DMS53 (cell line): ENCODE data around the gene UTS2.

Experiments
- DNase-seq: peaks from one replicate; lab custom pipeline; 2025; lab: John Stamatoyannopoulos, UW

UTS2 gene

GRCh38 chr1:7852804-7853683 lies at the start of gene UTS2:
UTS2 (minus strand) TSS chr1:7853065; CDS start chr1:7853003, 62 bp downstream.
- DNase-seq: no peak

GRCh38 chr1:7899741-7900140 lies 46.9 kb upstream of the UTS2 start:
- DNase-seq: peak; percentile 29

- DNase-seq: no peak
These were observed 46.1 kb upstream of the UTS2 start for GRCh38 chr1:7898962-7899361.

- DNase-seq: no peak
These were observed 44.1 kb upstream of the UTS2 start for GRCh38 chr1:7896994-7897393.

GRCh38 chr1:7893529-7894180 lies 40.8 kb upstream of the UTS2 start:
- DNase-seq: no peak

GRCh38 chr1:7891804-7892203 lies 38.9 kb upstream of the UTS2 start:
- DNase-seq: no peak

GRCh38 chr1:7890853-7891252 lies 38.0 kb upstream of the UTS2 start:
- DNase-seq: no peak

- DNase-seq: no peak
These were observed 35.6 kb upstream of the UTS2 start for GRCh38 chr1:7888248-7889081.

- DNase-seq: no peak
These were observed 33.5 kb upstream of the UTS2 start for GRCh38 chr1:7886405-7886745.

- DNase-seq: peak; percentile 61
These were observed 32.9 kb upstream of the UTS2 start for GRCh38 chr1:7885513-7886404.

GRCh38 chr1:7884757-7885156 lies 31.9 kb upstream of the UTS2 start:
- DNase-seq: no peak

- DNase-seq: no peak
These were observed 26.4 kb upstream of the UTS2 start for GRCh38 chr1:7879228-7879627.

GRCh38 chr1:7878027-7878426 lies 25.2 kb upstream of the UTS2 start:
- DNase-seq: no peak

- no peak for DNase-seq
These were observed 21.2 kb upstream of the UTS2 start for GRCh38 chr1:7873801-7874795.

GRCh38 chr1:7871136-7871535 lies 18.3 kb upstream of the UTS2 start:
- no peak for DNase-seq

- no peak for DNase-seq
These were observed 16.5 kb upstream of the UTS2 start for GRCh38 chr1:7869136-7869920.

- DNase-seq: no peak
These were observed 15.4 kb upstream of the UTS2 start for GRCh38 chr1:7868070-7868780.

GRCh38 chr1:7865978-7866377 lies 13.1 kb upstream of the UTS2 start:
- no peak for DNase-seq

GRCh38 chr1:7863756-7864328 lies 11.0 kb upstream of the UTS2 start:
- DNase-seq: no peak
